HepG2 (cell line): ENCODE data around the gene NSF.

Source experiments
- ASH2L ChIP-seq: fragments of 300-600, 200-600 bp; sonication (generic); IDR thresholded peaks from 2 replicates; pipeline ENCODE4 v1.7.0; 2017; ENCODE audit warnings: low read depth, mild to moderate bottlenecking, moderate library complexity, mixed read lengths, low read length; ENCODE audit not compliant: insufficient read length
- EZH2 ChIP-seq: conservative IDR thresholded peaks from 2 replicates; pipeline ENCODE4 v1.6.1; 2012; ENCODE audit warnings: mild to moderate bottlenecking, low read depth, low read length, moderate library complexity
- MYNN ChIP-seq: sonication (generic); formaldehyde crosslinking; IDR thresholded peaks from 2 replicates; pipeline ENCODE4 v1.4.0; 2020; ENCODE audit warnings: mild to moderate bottlenecking, low read depth, missing genetic modification reagents

DNA sequence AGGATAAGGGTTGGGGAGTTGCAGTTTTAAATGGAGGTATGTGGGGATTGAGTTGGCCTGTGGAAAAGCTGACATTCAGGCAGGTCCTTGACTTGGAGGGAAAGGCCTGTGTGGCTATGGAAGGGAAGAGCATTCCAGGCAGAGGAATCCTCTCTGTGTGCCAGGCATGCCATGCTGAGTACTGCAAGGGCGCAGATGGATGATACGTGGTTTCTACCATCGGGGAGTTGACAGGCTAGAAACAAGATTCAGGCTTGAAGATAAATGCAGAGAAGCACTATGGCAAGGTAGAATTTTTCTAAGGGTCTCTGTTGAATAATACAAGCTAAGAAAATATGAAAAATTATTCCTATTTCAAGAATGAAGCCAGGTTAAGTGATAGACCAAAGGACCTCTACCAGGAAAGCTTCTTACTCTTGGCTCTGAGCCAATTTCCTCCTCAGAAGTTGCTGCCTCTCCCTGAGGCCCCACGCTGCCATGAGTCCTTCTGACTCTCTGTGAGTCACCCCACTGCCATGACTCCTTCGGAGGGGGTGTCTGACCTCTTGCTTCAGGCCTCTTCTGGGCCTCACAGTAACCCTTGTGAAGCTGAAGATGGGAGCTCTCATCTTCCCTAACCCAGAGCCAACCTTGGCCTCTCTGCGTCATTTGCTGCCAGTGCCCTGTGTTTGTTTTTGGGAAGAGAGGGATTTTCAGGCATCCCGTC, 152.2 kb downstream of the NSF start:
- TF ChIP-seq MYNN (CRISPR knock-in tag) (no peak), EZH2 (no peak), ASH2L (no peak)
